Astrocyte (in vitro differentiated cells and primary cell): ENCODE results near the gene CD300LF. TPM values are rescaled to one million over a fixed set of nuclear protein-coding genes. Genes with fewer than 3 reads are reported as not detected.

ENCODE experiments used
- DNase-seq: peaks from one replicate; pipeline ENCODE4 v3.0.0-alpha.2; 2010; ENCODE audit warnings: low read depth
- FAIRE-seq: peaks from 2 replicates; lab custom pipeline; 2011; peaks lifted over from hg19 to GRCh38; lab: Jason Lieb, UNC
- H2AFZ ChIP-seq: 2 replicates; pipeline ENCODE4 v1.6.0; 2012; ENCODE audit warnings: low read depth, low read length, inconsistent platforms
- H3K27ac ChIP-seq: 2 replicates; pipeline ENCODE4 v1.5.1; 2011; ENCODE audit warnings: low read depth, low read length, inconsistent platforms
- H3K27me3 ChIP-seq: 2 replicates; pipeline ENCODE4 v1.6.0; 2011; ENCODE audit warnings: low read length, inconsistent platforms; ENCODE audit not compliant: insufficient read depth
- H3K36me3 ChIP-seq: 2 replicates; pipeline ENCODE4 v1.5.1; 2011; ENCODE audit warnings: low read length, inconsistent platforms; ENCODE audit not compliant: insufficient read depth
- H3K4me1 ChIP-seq: 2 replicates; pipeline ENCODE4 v1.5.1; 2011; ENCODE audit warnings: low read length, inconsistent platforms; ENCODE audit not compliant: insufficient read depth
- H3K4me2 ChIP-seq: 2 replicates; pipeline ENCODE4 v1.6.0; 2012; ENCODE audit warnings: low read length, inconsistent platforms
- H3K4me3 ChIP-seq: 2 replicates; pipeline ENCODE4 v1.5.1; 2011; ENCODE audit warnings: low read depth, mild to moderate bottlenecking, low read length, inconsistent platforms; ENCODE audit not compliant: insufficient read depth
- H3K79me2 ChIP-seq: 2 replicates; pipeline ENCODE4 v1.6.0; 2012; ENCODE audit warnings: mild to moderate bottlenecking, low read length, inconsistent platforms; ENCODE audit not compliant: insufficient read depth
- H3K9ac ChIP-seq: 2 replicates; pipeline ENCODE4 v1.6.0; 2012; ENCODE audit warnings: mild to moderate bottlenecking, low read length, inconsistent platforms
- H3K9me3 ChIP-seq: 2 replicates; pipeline ENCODE4 v1.5.1; 2012; ENCODE audit warnings: low read depth, mild to moderate bottlenecking, low read length, inconsistent platforms; ENCODE audit not compliant: insufficient read depth
- H4K20me1 ChIP-seq: 2 replicates; pipeline ENCODE4 v1.6.0; 2012; ENCODE audit warnings: low read length, inconsistent platforms; ENCODE audit not compliant: insufficient read depth
- H3K27ac Mint-ChIP-seq: one replicate; pipeline ENCODE4 v1.8.0; 2021; ENCODE audit warnings: mild to moderate bottlenecking, mixed read lengths; ENCODE audit not compliant: unreplicated experiment
- H3K27me3 Mint-ChIP-seq: one replicate; pipeline ENCODE4 v1.8.0; 2021; ENCODE audit warnings: low read depth, mixed read lengths; ENCODE audit not compliant: unreplicated experiment
- H3K36me3 Mint-ChIP-seq: one replicate; pipeline ENCODE4 v1.8.0; 2021; ENCODE audit warnings: low read depth, mixed read lengths; ENCODE audit not compliant: unreplicated experiment
- H3K4me1 Mint-ChIP-seq: one replicate; pipeline ENCODE4 v1.8.0; 2021; ENCODE audit warnings: low read depth, mixed read lengths; ENCODE audit not compliant: unreplicated experiment
- H3K4me3 Mint-ChIP-seq: one replicate; pipeline ENCODE4 v1.8.0; 2021; ENCODE audit warnings: mild to moderate bottlenecking, moderate library complexity, mixed read lengths; ENCODE audit not compliant: unreplicated experiment
- H3K9me3 Mint-ChIP-seq: one replicate; pipeline ENCODE4 v1.8.0; 2021; ENCODE audit warnings: mild to moderate bottlenecking, mixed read lengths; ENCODE audit not compliant: unreplicated experiment
- EZH2 ChIP-seq: IDR thresholded peaks from 2 replicates; pipeline ENCODE4 v1.6.1; 2012; ENCODE audit warnings: mild to moderate bottlenecking, low read length, inconsistent platforms; ENCODE audit not compliant: insufficient read depth
- total RNA-seq: library from RNA; stranded (reverse); gene quantifications from 2 replicates; pipeline ENCODE4 v1.2.1, GENCODE V29; 2021
- TF ChIP-seq, protein P1 (sequence below): IDR thresholded peaks from 2 replicates; pipeline ENCODE4 v1.5.1; 2011; ENCODE audit warnings: low read depth, mild to moderate bottlenecking, inconsistent platforms, low read length, moderate library complexity; ENCODE audit not compliant: insufficient read depth

Gene CD300LF
- total RNA-seq, 1 donor from 2014 or later, result not detected

DNA sequence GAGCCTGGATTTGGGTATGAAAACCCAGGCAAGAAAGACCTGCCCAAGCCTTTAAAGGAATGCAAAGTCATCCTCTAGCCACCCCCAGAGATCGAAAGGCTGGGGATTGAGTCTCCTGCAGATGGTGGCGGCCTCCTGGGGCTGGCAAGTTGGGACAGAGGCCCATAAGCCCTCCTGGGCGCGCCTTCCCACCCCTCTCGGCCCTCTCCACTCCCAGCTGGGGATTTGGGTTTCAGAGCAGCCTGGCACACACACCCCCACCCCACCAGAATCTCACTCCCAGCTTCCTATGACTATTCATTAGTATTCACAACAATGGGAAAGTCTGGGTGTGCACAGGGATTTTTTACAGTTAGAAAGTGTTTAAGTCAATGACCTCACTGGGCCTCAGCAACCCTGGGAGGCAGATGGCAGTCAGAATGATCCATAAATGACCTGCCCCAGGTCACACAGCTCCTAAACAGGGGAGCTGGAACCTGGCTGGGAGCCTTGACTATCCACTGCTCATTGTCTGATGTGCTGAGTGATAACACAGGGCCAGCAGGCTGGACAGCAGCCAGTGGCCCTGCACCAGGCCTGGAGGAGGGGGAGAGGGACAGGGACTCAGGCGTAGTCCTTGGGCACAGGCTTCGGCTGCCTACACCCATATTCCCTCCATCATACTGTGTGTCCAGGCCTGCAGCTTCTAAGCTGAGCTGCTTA lies 47.8 kb upstream of the CD300LF start:
- FAIRE-seq (no peak), DNase-seq (no peak)
- Mint-ChIP-seq H3K9me3 (no peaks in the 10 kb centered on the region), H3K4me3 (no peak overlapping the region), H3K4me1 (peaks cover 26% of the 10 kb centered on the region), H3K27ac (peak overlapping the region; percentile 66), H3K27me3 (no peaks in the 10 kb centered on the region), H3K36me3 (no peaks in the 10 kb centered on the region)
- H3K9ac ChIP-seq, result peak overlapping the region; percentile 6
- no peaks in the 10 kb centered on the region for H3K27me3 ChIP-seq
- H3K9me3 ChIP-seq, result no peaks in the 10 kb centered on the region
- H2AFZ ChIP-seq, result no peak overlapping the region
- H3K4me2 ChIP-seq, result no peak overlapping the region
- no peak overlapping the region for H3K27ac ChIP-seq
- H3K4me1 ChIP-seq, result peaks cover 16% of the 10 kb centered on the region
- no peaks in the 10 kb centered on the region for H3K36me3 ChIP-seq
- no peaks in the 10 kb centered on the region for H3K79me2 ChIP-seq
- no peak overlapping the region for H3K4me3 ChIP-seq
- peaks cover 36% of the 10 kb centered on the region for H4K20me1 ChIP-seq
- TF ChIP-seq EZH2, result no peak
- TF ChIP-seq, protein P1, sequence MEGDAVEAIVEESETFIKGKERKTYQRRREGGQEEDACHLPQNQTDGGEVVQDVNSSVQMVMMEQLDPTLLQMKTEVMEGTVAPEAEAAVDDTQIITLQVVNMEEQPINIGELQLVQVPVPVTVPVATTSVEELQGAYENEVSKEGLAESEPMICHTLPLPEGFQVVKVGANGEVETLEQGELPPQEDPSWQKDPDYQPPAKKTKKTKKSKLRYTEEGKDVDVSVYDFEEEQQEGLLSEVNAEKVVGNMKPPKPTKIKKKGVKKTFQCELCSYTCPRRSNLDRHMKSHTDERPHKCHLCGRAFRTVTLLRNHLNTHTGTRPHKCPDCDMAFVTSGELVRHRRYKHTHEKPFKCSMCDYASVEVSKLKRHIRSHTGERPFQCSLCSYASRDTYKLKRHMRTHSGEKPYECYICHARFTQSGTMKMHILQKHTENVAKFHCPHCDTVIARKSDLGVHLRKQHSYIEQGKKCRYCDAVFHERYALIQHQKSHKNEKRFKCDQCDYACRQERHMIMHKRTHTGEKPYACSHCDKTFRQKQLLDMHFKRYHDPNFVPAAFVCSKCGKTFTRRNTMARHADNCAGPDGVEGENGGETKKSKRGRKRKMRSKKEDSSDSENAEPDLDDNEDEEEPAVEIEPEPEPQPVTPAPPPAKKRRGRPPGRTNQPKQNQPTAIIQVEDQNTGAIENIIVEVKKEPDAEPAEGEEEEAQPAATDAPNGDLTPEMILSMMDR, result no peak

DNA sequence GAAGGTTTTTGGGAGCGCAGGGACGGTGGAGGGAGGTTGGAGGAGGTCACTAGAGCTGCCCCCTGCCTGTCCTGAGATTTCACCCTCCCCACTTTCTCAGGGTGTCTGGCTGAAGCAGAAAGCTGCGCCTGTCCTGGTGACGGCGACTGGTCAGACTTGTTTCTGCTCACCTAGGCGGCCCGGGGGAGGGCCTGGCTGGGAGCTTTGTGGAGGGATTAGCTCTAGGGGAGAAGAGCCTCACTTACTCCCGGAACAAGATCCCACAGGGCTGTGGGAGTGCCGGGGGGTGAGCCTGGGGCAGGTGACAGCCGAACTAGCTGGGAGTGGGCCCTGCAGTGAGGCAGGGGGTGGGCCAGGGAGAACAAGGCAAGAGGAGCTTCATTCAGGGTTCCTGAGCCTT lies 47.2 kb upstream of the CD300LF start:
- Histone ChIP-seq H3K4me2 (no peak overlapping the region), H3K27ac (no peak overlapping the region), H2AFZ (no peak overlapping the region), H3K4me3 (no peak overlapping the region), H3K79me2 (peaks cover under 1% of the 10 kb centered on the region), H4K20me1 (peaks cover 42% of the 10 kb centered on the region), H3K4me1 (peaks cover 16% of the 10 kb centered on the region), H3K27me3 (no peaks in the 10 kb centered on the region), H3K9me3 (no peaks in the 10 kb centered on the region), H3K36me3 (no peaks in the 10 kb centered on the region), H3K9ac (peak overlapping the region; percentile 6)
- Mint-ChIP-seq H3K27me3 (no peaks in the 10 kb centered on the region), H3K4me3 (no peak overlapping the region), H3K9me3 (no peaks in the 10 kb centered on the region), H3K27ac (peak overlapping the region; percentile 62), H3K36me3 (no peaks in the 10 kb centered on the region), H3K4me1 (peaks cover 26% of the 10 kb centered on the region)
- FAIRE-seq (no peak), DNase-seq (no peak)
- TF ChIP-seq EZH2, result no peak
- TF ChIP-seq, protein P1, result no peak

DNA sequence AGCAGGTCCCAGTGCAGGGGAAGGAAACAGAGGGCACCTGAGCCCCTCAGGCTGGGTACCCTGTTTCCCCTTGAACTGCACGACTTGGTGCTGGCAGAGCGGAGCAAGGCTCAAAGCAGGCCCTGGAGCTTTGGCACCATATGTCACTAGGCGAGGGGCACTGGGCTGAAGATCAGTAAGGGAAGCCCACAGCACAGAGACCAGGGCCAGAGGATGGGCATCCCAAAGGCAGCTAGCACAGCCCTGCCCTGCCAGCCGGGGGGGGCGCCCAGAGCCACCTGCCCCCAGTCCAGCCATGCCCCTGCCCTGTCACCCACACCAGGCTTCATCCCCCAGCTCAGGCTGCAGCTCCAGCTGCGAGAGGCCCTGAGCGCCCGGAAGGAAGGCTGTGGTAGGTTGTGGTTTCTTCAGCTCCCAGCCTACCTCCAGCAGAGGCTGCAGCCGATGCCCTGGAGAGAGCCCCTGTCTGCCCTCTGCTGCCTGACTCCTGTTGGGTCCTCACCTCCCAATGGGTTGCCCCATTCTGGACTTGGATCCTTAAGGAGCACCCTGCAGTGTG lies 46.6 kb upstream of the CD300LF start:
- Histone ChIP-seq H3K27ac (no peak overlapping the region), H3K79me2 (peaks cover 2% of the 10 kb centered on the region), H3K36me3 (no peaks in the 10 kb centered on the region), H4K20me1 (peaks cover 44% of the 10 kb centered on the region), H3K9ac (no peak overlapping the region), H3K9me3 (no peaks in the 10 kb centered on the region), H3K4me2 (no peak overlapping the region), H2AFZ (no peak overlapping the region), H3K27me3 (no peaks in the 10 kb centered on the region), H3K4me3 (no peak overlapping the region), H3K4me1 (peaks cover 16% of the 10 kb centered on the region)
- DNase-seq (no peak), FAIRE-seq (no peak)
- TF ChIP-seq, protein P1, result no peak
- TF ChIP-seq EZH2, result no peak
- Mint-ChIP-seq H3K27ac (no peak overlapping the region), H3K4me1 (peaks cover 26% of the 10 kb centered on the region), H3K4me3 (peak overlapping the region; percentile 27), H3K36me3 (no peaks in the 10 kb centered on the region), H3K27me3 (no peaks in the 10 kb centered on the region), H3K9me3 (no peaks in the 10 kb centered on the region)
